ENCODE data around the gene CD22.
A peak's percentile ranks its signal among the peaks of the same experiment; 100 is the strongest.

Gene CD22

GRCh38 chr19:35296644-35297514, 32.1 kb upstream of the CD22 start:
- DNase-seq, result no peak

GRCh38 chr19:35297515-35297848, 31.5 kb upstream of the CD22 start:
- no peak for DNase-seq

- no peak for DNase-seq
Measured at GRCh38 chr19:35297922-35298321, 31.1 kb upstream of the CD22 start.

- no peak for DNase-seq
Measured at GRCh38 chr19:35298561-35298972, 30.4 kb upstream of the CD22 start.

- no peak for DNase-seq
Measured at GRCh38 chr19:35299523-35300338, 29.3 kb upstream of the CD22 start.

- DNase-seq, result no peak
Measured at GRCh38 chr19:35300339-35300649, 28.7 kb upstream of the CD22 start.

- no peak for DNase-seq
Measured at GRCh38 chr19:35301961-35302360, 27.0 kb upstream of the CD22 start.

- DNase-seq, result no peak
Measured at GRCh38 chr19:35302446-35302845, 26.5 kb upstream of the CD22 start.

GRCh38 chr19:35303357-35303915, 25.6 kb upstream of the CD22 start:
- DNase-seq, result no peak

GRCh38 chr19:35304036-35304435, 25.0 kb upstream of the CD22 start:
- DNase-seq, result no peak

- no peak for DNase-seq
Measured at GRCh38 chr19:35305181-35305580, 23.8 kb upstream of the CD22 start.

- DNase-seq, result peak; percentile 29
Measured at GRCh38 chr19:35306473-35307246, 22.3 kb upstream of the CD22 start.

- DNase-seq, result no peak
Measured at GRCh38 chr19:35307931-35308330, 21.1 kb upstream of the CD22 start.

- DNase-seq, result no peak
Measured at GRCh38 chr19:35308910-35309309, 20.1 kb upstream of the CD22 start.

- no peak for DNase-seq
Measured at GRCh38 chr19:35309481-35310279, 19.3 kb upstream of the CD22 start.

GRCh38 chr19:35310331-35310730, 18.7 kb upstream of the CD22 start:
- DNase-seq, result no peak

GRCh38 chr19:35310811-35311465, 18.0 kb upstream of the CD22 start:
- no peak for DNase-seq

- no peak for DNase-seq
Measured at GRCh38 chr19:35311901-35312665, 16.9 kb upstream of the CD22 start.

- DNase-seq, result no peak
Measured at GRCh38 chr19:35313587-35313986, 15.4 kb upstream of the CD22 start.

- no peak for DNase-seq
Measured at GRCh38 chr19:35314031-35314430, 15.0 kb upstream of the CD22 start.

GRCh38 chr19:35314858-35315470, 14.0 kb upstream of the CD22 start:
- no peak for DNase-seq
